Adrenal gland (tissue), 5 donors: Measurements from ENCODE around the gene KIZ.

Experiments used
- CTCF ChIP-seq, 6 experiments: fragments of 450-650 bp in 4 of 6; fragments of 200-600 bp in 2 of 6; sonication (generic) in 1 of 6; IDR thresholded peaks; 1 replicate in 5 of 6; 2 replicates in 1 of 6; pipeline versions ENCODE4 v1.5.1 to v1.8.0; 2016 to 2021; ENCODE audit warnings: antibody characterized with exemption in 6 of 6, mild to moderate bottlenecking in 2 of 6, moderate library complexity in 1 of 6
- POLR2A ChIP-seq, 2 donors: fragments of 450-650 bp; IDR thresholded peaks; one replicate each; pipeline ENCODE4 v1.6.1; 2017; ENCODE audit warnings: antibody characterized with exemption in 2 of 2, mild to moderate bottlenecking in 2 of 2, moderate library complexity in 1 of 2
- donor health status: DM: no; HTN: no; CAD: no.

DNA sequence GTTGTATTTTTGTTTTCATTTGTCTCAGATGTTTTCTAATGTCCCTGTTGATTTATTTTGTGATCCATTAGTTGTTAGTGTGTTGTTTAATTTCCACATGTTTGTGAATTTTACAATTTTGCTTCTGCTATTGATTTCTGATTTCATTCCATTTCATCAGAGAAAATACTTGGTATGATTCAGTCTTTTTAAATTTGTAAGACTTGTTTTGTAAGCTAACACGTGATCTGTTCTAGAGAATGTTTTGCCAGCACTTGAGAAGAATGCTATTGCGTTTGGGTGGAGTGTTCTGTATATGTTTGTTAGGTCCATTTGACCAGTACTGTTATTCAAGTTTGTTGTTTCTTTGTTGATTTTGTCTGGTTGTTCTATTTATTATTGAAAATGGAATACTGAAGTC, 53.9 kb downstream of the KIZ start:
- TF ChIP-seq POLR2A (IDR thresholded peaks at IDR 0.05) (no peak), CTCF (IDR thresholded peaks at IDR 0.05) (no peak)
